Heart left ventricle (tissue), 11 donors: ENCODE results near the gene VN1R4. TPM values are rescaled to one million over a fixed set of nuclear protein-coding genes. Genes with fewer than 3 reads are reported as not detected.

Experiments used
- polyA plus RNA-seq, 2 donors: library from polyadenylated mRNA; stranded (reverse); fragments of 200-250 nt; gene quantifications; one replicate each; pipeline ENCODE4 v1.2.3, GENCODE V29; 2013
- total RNA-seq, 9 donors: library from RNA; depleted of rRNA in 2 of 9; stranded (reverse); fragments of >200 nt in 2 of 9; fragmentation: NEBNext Ultra II Directional in 3 of 9; extraction: Animal tissue kit (Norgen Biotek cat#: 25700) in 3 of 9; gene quantifications; one replicate each; pipeline versions ENCODE4 v1.1.0 to v1.2.4, GENCODE V29; 2016 to 2023
- donor health status: ischemic (EF 13 %, LVEDD 7.1; RV severe dilation, severe dysfunction).
- donor health status: healthy with polysubstance abuse.
- donor health status: DM: no; HTN: yes; CAD: no.
- donor health status: DM: no; HTN: no; CAD: no.
- donor health status: ischemic (EF 25% LVEDD 5.7; RV mildly dilated, moderate dysfunction).
- donor health status: healthy.
- donor health status: DM: yes; HTN: yes; CAD: no.
- donor health status: PGD.
- donor health status: nonischemic (EF 23%, LVEDD 6.1; RV moderate dilation, normal function).

Gene VN1R4
- total and polyA plus RNA-seq, 11 donors, result not detected

Other genes starting within 250 kb of the VN1R4 start
- not detected for gene ERVV-2, start 223.0 kb downstream of the VN1R4 start, total RNA-seq
- not detected for gene ERVV-2, start 223.0 kb downstream of the VN1R4 start, polyA plus RNA-seq
- 10 to 100 TPM in 8 of 9 donors, 1 to 10 TPM in 1; 10.0 to 24.7 (median 17.0) TPM for gene ZNF160, start 164.3 kb downstream of the VN1R4 start, total RNA-seq
- 10 to 100 TPM; 14.4 to 19.8 TPM for gene ZNF160, start 164.3 kb downstream of the VN1R4 start, polyA plus RNA-seq
- 10 to 100 TPM; 12.8 to 38.6 (median 21.4) TPM for gene ZNF415, start 134.8 kb downstream of the VN1R4 start, total RNA-seq
- 10 to 100 TPM; 15.2 to 17.6 TPM for gene ZNF415, start 134.8 kb downstream of the VN1R4 start, polyA plus RNA-seq
- gene ZNF347, start 108.7 kb downstream of the VN1R4 start, total RNA-seq, result 10 to 100 TPM in 1 of 9 donors, 1 to 10 TPM in 8; 5.3 to 10.6 (median 8.2) TPM
- 1 to 10 TPM; 2.7 to 3.8 TPM for gene ZNF347, start 108.7 kb downstream of the VN1R4 start, polyA plus RNA-seq
- gene ZNF665, start 74.4 kb downstream of the VN1R4 start, total RNA-seq, result 1 to 10 TPM in 4 of 9 donors, under 1 TPM in 5; 0.38 to 3.6 (median 1.00) TPM
- gene ZNF665, start 74.4 kb downstream of the VN1R4 start, polyA plus RNA-seq, result 1 to 10 TPM in 1 of 2 donors, under 1 TPM in 1; 0.85 to 1.2 TPM
- 10 to 100 TPM; 10.3 to 27.8 (median 16.9) TPM for gene ZNF677, start 12.8 kb downstream of the VN1R4 start, total RNA-seq
- gene ZNF677, start 12.8 kb downstream of the VN1R4 start, polyA plus RNA-seq, result 10 to 100 TPM; 12.8 to 14.6 TPM
- gene VN1R2, start 9.4 kb downstream of the VN1R4 start, total RNA-seq, result not detected
- not detected for gene VN1R2, start 9.4 kb downstream of the VN1R4 start, polyA plus RNA-seq
- gene ZNF845, start 66.0 kb upstream of the VN1R4 start, total RNA-seq, result 1 to 10 TPM; 2.7 to 5.7 (median 3.5) TPM
- gene ZNF845, start 66.0 kb upstream of the VN1R4 start, polyA plus RNA-seq, result 1 to 10 TPM; 1.5 to 2.7 TPM
- 1 to 10 TPM; 1.6 to 6.0 (median 3.6) TPM for gene ZNF525, start 98.0 kb upstream of the VN1R4 start, total RNA-seq
- 1 to 10 TPM; 1.9 to 3.5 TPM for gene ZNF525, start 98.0 kb upstream of the VN1R4 start, polyA plus RNA-seq
- gene ZNF765, start 127.4 kb upstream of the VN1R4 start, total RNA-seq, result 1 to 10 TPM; 2.8 to 5.9 (median 3.8) TPM
- gene ZNF765, start 127.4 kb upstream of the VN1R4 start, polyA plus RNA-seq, result 1 to 10 TPM; 2.7 to 4.9 TPM
- gene ZNF761, start 164.3 kb upstream of the VN1R4 start, total RNA-seq, result 1 to 10 TPM; 2.6 to 5.5 (median 3.8) TPM
- 1 to 10 TPM; 3.8 to 4.5 TPM for gene ZNF761, start 164.3 kb upstream of the VN1R4 start, polyA plus RNA-seq
- gene ZNF813, start 200.0 kb upstream of the VN1R4 start, total RNA-seq, result 1 to 10 TPM in 8 of 9 donors, under 1 TPM in 1; 0.82 to 2.5 (median 1.2) TPM
- gene ZNF813, start 200.0 kb upstream of the VN1R4 start, polyA plus RNA-seq, result under 1 TPM; 0.42 to 0.96 TPM